Progenitor cell of endocrine pancreas (in vitro differentiated cells): ENCODE results near the gene ACTN4. TPM values are rescaled to one million over a fixed set of nuclear protein-coding genes. Genes with fewer than 3 reads are reported as not detected.

ENCODE experiments used
- DNase-seq: peaks from one replicate; pipeline ENCODE4 v3.0.0; 2021; ENCODE audit warnings: low spot score; ENCODE audit not compliant: unreplicated experiment
- H3K27ac Mint-ChIP-seq: 2 replicates; pipeline ENCODE4 v1.8.0; 2021; ENCODE audit warnings: mild to moderate bottlenecking, moderate library complexity, mixed read lengths
- H3K27me3 Mint-ChIP-seq: 2 replicates; pipeline ENCODE4 v1.8.0; 2021; ENCODE audit warnings: mixed read lengths
- H3K36me3 Mint-ChIP-seq: 2 replicates; pipeline ENCODE4 v1.8.0; 2022; ENCODE audit warnings: mixed read lengths; ENCODE audit not compliant: insufficient read depth
- H3K4me1 Mint-ChIP-seq: 2 replicates; pipeline ENCODE4 v1.8.0; 2021; ENCODE audit warnings: low read depth, mixed read lengths
- H3K4me3 Mint-ChIP-seq: 2 replicates; pipeline ENCODE4 v1.8.0; 2021; ENCODE audit warnings: low read depth, mild to moderate bottlenecking, moderate library complexity, mixed read lengths
- H3K9me3 Mint-ChIP-seq: 2 replicates; pipeline ENCODE4 v1.8.0; 2021; ENCODE audit warnings: low read depth, mixed read lengths
- CTCF ChIP-seq: fragments of 200-600 bp; sonication (generic); IDR thresholded peaks from one replicate; pipeline ENCODE4 v1.5.0; 2021; ENCODE audit warnings: antibody characterized with exemption, mild to moderate bottlenecking; ENCODE audit not compliant: unreplicated experiment
- total RNA-seq: library from RNA; stranded (reverse); gene quantifications from 2 replicates; pipeline ENCODE4 v1.2.1, GENCODE V29; 2021

The ACTN4 gene
- total RNA-seq, 1 donor from 2014 or later = 639 TPM

- no peak overlapping the region for H3K4me3 Mint-ChIP-seq
- H3K27ac Mint-ChIP-seq = peak overlapping the region; percentile 83
Measured at GRCh38 chr19:38710928-38711725, 63.7 kb downstream of the ACTN4 start.

GRCh38 chr19:38711726-38712153, 64.3 kb downstream of the ACTN4 start:
- no peak for DNase-seq
- Mint-ChIP-seq H3K27me3 (no peaks in the 10 kb centered on the region), H3K36me3 (peaks cover 21% of the 10 kb centered on the region), H3K4me1 (peaks cover 1% of the 10 kb centered on the region), H3K4me3 (no peak overlapping the region), H3K9me3 (no peaks in the 10 kb centered on the region), H3K27ac (no peak overlapping the region)
- TF ChIP-seq CTCF = no peak

More at GRCh38 chr19:38710928-38711725, 63.7 kb downstream of the ACTN4 start:
- peaks cover 22% of the 10 kb centered on the region for H3K36me3 Mint-ChIP-seq
- H3K9me3 Mint-ChIP-seq = no peaks in the 10 kb centered on the region
- no peak for TF ChIP-seq CTCF
- no peaks in the 10 kb centered on the region for H3K27me3 Mint-ChIP-seq
- no peak for DNase-seq
- H3K4me1 Mint-ChIP-seq = peaks cover 1% of the 10 kb centered on the region

- Mint-ChIP-seq H3K27me3 (no peaks in the 10 kb centered on the region), H3K4me3 (no peak overlapping the region), H3K9me3 (no peaks in the 10 kb centered on the region), H3K36me3 (peaks cover 19% of the 10 kb centered on the region), H3K4me1 (peaks cover 1% of the 10 kb centered on the region), H3K27ac (no peak overlapping the region)
- TF ChIP-seq CTCF = no peak
- no peak for DNase-seq
Measured at GRCh38 chr19:38712161-38712748, 64.8 kb downstream of the ACTN4 start.

- Mint-ChIP-seq H3K9me3 (no peaks in the 10 kb centered on the region), H3K27me3 (no peaks in the 10 kb centered on the region), H3K4me3 (no peak overlapping the region), H3K27ac (no peak overlapping the region), H3K4me1 (peaks cover 1% of the 10 kb centered on the region), H3K36me3 (peaks cover 23% of the 10 kb centered on the region)
- no peak for DNase-seq
- TF ChIP-seq CTCF = no peak
Measured at GRCh38 chr19:38713227-38713649, 65.8 kb downstream of the ACTN4 start.

- no peaks in the 10 kb centered on the region for H3K27me3 Mint-ChIP-seq
- peaks cover 23% of the 10 kb centered on the region for H3K36me3 Mint-ChIP-seq
- peaks cover 5% of the 10 kb centered on the region for H3K4me1 Mint-ChIP-seq
- TF ChIP-seq CTCF = no peak
- no peak for DNase-seq
- no peak overlapping the region for H3K4me3 Mint-ChIP-seq
- peak overlapping the region; percentile 87 for H3K27ac Mint-ChIP-seq
- H3K9me3 Mint-ChIP-seq = no peaks in the 10 kb centered on the region
Measured at GRCh38 chr19:38713865-38714264, 66.4 kb downstream of the ACTN4 start.
